ENCODE measurements around the gene GALNTL6.

GALNTL6 gene

DNA sequence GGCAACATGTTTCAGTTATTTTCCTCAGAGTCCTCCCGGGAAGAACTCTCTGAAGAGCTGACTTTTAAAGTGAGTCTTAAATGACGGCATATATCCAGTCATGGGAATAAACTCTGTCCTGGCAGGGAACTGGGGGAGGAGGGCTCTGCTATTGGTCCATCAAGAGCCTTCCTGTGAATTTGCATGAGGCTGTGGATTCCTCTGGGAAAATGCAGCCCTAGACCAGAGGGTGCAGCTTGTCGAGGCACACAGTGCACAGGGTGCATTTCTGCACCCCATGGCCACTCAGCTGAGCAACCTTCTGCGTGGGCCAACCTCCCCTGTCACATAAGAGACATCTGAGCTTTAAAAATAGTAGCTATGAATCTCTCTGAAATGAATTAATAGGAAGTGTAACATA is 360.0 kb downstream of the GALNTL6 start:
- in situ Hi-C loops (cut with MboI; ENCODE audit: low sequenced_read_pairs) = no loop called here

DNA sequence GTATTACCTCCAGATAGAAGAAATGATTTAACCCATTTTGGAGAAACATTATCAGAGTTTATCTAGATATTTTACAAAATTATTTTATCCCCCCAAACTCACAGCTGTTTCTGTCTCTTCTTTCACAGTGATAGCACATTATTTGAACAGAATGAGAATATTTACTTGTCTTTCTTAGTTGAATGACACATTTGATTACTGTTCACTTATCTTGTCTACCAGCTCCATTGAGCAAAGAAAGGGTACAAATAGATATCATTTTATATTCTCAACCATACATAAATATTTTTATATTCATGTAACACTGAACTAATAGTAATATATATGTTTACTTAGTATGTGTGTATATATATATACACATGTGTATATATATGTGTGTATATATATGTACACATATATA is 364.2 kb downstream of the GALNTL6 start:
- in situ Hi-C loops (cut with MboI; ENCODE audit: low sequenced_read_pairs) = no loop called here

DNA sequence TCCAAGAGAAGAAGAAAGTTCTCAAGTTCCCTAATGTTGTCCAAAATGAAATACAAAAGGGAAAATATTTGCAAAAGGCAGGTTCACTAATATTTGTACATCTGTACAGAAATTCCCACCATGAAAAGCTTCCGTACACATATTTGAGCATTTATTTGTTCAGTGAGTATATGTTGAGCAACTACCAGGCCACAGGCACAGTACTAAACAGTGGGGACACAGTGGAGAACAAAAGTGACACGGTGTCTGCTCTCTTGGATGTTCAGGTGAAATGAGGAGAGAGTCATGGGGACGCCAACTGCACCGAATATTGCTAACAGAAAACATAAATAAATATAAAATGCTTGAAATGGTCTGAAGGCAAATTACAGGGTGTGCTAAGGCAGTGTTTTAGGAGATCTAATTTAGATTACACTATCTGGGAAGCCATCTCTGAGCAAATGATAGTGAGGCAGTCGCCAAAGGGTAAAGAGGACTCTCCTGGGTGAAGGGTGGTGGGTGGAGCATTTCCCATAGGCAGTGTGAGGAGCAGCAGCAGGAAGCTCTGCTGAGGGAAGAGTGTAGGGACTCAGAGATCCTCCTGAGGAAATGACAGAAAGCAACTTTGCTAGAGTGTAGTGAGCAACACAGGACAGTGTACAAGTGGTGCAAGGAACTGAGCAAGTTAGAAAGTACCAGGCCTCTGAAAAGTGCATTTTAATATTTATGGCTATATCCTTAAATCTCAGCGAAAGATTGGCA is 375.2 kb downstream of the GALNTL6 start:
- in situ Hi-C loops (cut with MboI; ENCODE audit: low sequenced_read_pairs) = no loop called here

DNA sequence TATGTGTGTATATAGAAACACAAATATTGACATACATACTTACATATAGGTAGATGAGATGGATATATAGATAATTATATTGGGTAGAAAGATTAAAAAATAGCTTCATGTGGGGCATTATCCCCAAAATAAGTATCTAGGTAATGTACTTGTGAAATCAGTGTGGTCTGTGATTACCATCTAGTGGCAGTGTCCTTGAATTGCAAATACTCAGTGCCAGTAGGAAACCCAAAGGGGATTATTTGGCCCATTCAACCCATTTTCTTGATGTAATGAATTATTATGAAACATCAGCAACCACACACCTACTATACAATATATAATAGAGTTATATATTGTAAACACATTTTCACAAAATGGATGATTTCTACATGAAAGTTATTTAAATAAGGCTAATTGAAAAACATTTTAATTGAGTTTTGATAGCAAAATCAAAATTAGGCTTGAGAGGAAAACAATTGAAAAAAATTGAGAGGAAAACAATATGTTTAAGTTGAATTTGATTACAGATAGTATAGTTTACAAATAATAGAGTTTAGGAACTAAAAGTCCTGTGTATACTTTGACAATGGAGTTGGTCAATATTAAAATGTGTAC is 389.4 kb downstream of the GALNTL6 start:
- in situ Hi-C loops (cut with MboI; ENCODE audit: low sequenced_read_pairs) = no loop called here

DNA sequence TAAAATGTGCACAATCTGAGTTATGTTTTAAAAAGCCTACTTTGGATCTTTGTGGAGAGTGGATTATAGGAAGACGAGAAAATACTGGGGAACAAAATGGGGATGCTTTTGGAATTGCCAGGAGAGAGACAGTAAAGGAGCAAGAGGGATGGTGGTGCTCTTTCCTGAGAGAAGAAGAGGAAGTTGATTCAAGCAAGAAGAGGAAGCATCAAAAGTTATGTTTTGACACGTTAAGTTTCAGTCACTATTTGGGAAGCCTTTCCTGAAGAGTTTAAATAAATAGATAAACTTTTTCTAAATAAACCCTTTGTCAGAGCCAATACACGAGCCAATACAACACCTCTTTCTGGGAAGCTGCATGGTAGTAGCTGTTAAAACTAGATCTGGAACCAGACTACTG is 394.1 kb downstream of the GALNTL6 start:
- in situ Hi-C loops (cut with MboI; ENCODE audit: low sequenced_read_pairs) = no loop called here

DNA sequence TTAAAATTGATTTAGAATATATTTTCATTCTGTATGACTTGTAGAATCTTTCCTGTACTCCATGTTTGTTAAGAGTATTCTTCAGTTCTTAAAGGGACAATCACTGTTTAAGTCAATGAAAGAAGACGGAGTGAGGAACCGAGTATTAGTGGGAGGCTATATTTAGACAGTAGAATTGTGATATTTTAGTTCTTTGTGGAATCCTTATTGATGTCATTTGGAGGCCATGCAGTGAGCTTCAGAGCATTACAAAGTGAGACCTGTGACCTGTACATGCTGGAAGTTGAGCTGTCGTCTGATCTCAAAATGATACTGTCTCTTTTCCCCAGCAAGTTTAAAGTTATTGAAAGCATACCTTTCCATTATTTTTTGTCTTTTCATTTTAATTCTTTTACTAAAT is 394.7 kb downstream of the GALNTL6 start:
- in situ Hi-C loops (cut with MboI; ENCODE audit: low sequenced_read_pairs) = no loop called here

DNA sequence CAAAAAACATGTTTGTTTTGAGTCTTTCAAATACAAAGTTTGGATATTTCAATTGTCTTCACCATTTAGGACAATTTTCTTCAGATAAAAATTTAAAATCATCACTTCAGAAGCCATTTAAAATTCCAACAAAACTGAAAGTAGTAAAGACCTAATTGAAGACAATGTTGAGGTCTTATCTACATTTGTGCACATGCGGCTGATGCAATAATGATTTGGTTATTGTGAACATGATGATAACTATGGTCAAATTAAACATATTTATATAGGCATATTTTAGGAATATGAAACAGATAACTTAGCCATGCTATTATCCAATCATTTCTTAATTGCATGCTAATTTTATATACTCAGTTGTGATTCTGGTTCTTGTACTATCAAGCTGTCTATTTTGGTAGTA is 407.5 kb downstream of the GALNTL6 start:
- in situ Hi-C loops (cut with MboI; ENCODE audit: low sequenced_read_pairs) = no loop called here

DNA sequence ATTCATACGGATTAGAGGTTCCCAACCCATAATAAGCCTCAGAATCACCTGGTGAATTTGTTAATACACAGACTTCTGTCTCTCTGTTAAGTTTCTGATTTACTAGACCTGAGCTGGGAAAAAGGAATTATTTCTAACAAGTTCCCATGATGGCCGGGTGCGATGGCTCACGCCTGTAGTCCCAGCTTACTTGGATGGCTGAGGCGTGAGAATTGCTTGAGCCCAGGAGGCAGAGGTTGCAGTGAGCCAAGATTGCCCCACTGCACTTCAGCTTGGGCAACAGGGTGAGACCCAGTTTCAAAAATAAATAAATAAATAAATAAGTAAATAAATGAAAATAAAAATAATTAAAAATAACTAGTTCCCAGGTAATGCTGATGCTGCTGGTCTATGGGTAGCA is 412.3 kb downstream of the GALNTL6 start:
- in situ Hi-C loops (cut with MboI; ENCODE audit: low sequenced_read_pairs) = no loop called here

DNA sequence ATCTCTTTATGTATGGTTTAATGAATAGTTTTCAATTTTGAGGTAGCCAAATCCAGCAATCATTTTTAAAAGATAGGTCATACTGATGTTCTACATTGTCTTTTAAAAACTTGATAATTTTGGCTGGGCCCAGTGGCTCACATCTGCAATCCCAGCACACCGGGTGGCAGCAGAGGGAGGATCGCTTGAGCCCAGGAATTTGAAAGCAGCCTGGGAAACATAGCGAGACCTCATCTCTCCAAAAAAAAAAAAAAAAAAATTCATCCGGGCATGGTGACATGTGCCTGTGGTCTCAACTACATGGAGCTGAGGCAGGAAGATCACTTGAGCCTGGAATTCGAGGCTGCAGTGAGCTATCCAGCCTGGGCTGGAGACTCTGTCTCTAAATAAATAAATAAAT is 419.8 kb downstream of the GALNTL6 start:
- in situ Hi-C loops (cut with MboI; ENCODE audit: low sequenced_read_pairs) = no loop called here

DNA sequence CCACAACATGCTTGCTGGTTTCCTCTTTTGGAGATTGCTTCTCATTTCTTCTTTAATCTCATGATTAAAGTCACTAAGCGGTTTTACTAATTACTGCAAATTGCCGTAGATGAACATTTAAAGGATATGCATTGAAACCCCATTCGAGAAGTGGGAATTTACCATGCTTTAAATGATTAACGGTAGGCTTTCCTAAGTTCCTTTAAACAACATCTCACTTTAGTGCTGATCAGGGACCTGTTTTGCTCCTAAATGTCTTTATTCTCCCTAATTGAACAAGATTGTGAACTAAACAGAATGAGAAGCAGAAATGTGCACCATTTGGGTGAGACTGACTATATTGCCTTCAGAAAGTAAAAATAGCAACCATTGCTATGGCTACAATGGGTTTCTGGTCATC is 430.3 kb downstream of the GALNTL6 start:
- in situ Hi-C loops (cut with MboI; ENCODE audit: low sequenced_read_pairs) = no loop called here

DNA sequence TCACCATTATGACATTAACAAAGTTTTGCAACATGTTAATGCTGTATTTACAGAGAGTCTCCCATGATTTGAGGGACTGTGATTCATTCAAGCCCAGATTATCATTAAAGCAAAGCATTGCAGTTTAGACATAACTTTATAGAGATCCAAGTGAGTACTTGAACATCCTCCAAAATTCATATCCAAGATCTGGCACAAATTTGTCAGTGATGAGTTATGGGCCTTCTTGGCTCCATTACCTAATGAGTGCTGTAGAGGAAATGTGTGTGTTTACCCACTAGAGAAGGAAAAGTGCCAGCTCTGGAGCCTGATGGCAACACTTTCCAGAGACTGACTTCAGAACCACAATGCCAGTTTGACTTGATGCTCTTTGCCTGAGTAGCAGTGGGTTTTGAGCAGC is 432.3 kb downstream of the GALNTL6 start:
- in situ Hi-C loops (cut with MboI; ENCODE audit: low sequenced_read_pairs) = no loop called here

DNA sequence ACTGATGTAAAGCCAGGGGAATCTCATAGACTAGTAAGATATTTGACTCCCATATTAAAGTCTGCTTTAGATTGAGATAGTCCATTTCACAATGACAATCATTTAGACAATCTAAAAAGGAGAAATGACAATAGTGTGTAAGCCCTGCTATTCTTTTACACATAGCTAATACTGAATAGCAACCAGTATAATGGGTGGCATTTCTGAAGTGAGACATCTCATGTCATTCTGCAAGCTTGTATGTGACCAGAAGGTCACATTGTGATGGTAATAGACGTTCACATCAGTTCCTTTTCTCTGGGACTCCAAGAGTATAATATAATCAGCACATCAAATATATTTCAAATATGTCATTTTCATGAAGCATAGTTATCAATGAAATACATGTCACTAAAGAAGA is 440.2 kb downstream of the GALNTL6 start:
- in situ Hi-C loops (cut with MboI; ENCODE audit: low sequenced_read_pairs) = no loop called here

DNA sequence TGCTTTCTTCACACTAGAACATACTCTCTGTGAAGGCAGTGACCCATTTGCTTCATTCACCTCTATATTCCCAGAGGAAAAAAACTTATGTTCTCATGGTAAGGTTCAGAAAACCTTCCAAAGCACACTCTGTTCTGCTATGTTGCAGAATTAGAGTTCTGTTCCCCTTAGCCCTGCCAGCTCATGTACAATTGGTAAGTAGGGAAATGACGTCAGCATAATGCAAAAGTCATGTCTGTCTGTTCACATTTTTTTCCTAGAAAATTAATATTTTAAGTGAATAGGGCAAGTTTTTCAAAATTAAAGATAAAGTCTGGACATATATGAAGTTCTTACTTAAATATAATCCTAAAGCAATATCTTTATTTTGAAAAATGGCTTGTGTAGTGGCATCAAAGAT is 443.6 kb downstream of the GALNTL6 start:
- in situ Hi-C loops (cut with MboI; ENCODE audit: low sequenced_read_pairs) = no loop called here

DNA sequence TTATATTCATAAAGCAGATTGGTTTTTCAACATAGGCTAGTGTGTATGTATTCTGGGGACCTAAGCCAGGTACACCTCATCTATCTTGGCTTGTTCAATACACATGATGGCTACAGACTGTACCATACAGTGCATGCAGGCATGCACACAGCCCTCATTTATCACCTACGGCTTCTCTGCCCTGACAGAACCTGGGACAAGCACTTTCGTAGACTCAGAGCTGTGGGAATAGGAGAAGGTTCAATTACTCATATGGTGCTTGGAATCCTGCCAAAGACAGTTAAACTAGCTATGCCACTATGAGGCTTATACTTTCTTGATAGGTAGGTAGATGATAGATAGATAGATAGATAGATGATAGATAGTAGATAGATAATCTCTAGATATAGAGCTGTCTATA is 457.2 kb downstream of the GALNTL6 start:
- in situ Hi-C loops (cut with MboI; ENCODE audit: low sequenced_read_pairs) = no loop called here

DNA sequence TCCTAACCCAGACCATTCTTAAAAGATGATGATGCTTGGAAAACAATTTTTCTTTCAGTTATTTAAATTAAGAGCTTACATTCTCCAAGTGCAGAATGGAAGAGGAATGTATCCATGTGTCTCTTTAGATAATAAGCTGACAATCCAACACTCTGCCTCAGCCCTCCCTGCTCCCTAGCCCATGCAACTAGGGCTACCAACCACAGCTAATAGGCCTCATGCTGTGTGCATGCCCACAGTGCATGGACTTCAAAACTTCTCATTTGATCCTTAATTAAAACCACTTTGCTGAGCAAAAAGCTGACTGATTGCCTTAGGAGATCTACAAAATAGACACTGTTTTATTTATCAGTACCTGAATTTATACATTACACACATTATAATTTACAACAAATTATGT is 473.9 kb downstream of the GALNTL6 start:
- in situ Hi-C loops (cut with MboI; ENCODE audit: low sequenced_read_pairs) = no loop called here

DNA sequence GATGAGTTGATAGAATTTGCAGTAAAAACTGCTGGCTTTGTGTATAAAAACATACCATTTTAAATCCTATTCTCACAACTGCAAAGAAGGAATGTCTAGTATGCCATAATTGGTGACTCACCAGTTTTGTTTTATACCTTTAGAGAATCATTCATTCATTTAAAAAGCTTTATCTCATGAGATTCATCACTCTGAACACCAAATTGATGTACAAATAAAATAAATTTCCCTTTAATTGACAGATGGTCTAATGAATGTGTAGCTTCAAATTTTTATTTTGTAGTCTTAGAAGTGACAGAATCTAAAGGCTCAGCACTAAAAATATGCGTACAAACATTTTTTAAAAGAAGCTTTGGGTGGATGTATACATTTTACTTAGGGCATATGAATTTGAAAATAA is 492.5 kb downstream of the GALNTL6 start:
- in situ Hi-C loops (cut with MboI; ENCODE audit: low sequenced_read_pairs) = no loop called here

DNA sequence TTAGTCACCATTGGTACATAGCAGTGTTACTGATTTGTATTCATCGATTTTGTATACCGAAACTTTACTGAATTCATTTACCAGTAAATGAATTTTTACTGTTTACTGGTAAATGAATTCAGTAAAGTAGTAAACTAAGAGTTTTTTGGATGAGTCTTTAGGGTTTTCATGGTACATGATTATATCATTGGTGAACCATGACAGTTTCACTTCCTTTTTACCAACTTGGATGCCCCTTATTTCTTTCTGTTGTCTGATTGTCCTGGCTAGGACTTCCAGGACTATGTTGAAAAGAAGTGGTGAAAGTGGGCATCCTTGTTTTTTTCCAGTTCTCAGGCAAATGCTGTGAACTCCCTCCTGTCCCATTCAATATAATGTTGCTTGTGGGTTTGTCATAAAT is 494.9 kb downstream of the GALNTL6 start:
- in situ Hi-C loops (cut with MboI; ENCODE audit: low sequenced_read_pairs) = no loop called here

DNA sequence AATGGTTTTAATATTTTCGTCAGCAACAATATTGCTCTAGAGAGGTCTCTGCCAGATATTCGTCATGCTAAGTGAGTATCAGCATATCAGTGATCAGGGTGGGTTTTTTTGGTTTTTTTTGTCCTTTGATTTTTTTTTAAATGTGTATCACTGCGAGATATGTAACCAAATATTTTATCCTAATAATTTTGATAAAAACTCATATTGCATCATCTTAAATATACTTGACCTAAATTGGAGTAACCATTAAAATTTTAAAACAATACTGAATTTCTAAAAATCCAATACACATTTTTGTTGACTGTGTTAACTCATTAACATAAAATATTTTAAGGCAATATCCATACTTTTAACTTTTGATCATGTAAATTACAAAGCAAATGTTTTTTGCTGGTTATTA is 498.5 kb downstream of the GALNTL6 start:
- in situ Hi-C loops (cut with MboI; ENCODE audit: low sequenced_read_pairs) = no loop called here

DNA sequence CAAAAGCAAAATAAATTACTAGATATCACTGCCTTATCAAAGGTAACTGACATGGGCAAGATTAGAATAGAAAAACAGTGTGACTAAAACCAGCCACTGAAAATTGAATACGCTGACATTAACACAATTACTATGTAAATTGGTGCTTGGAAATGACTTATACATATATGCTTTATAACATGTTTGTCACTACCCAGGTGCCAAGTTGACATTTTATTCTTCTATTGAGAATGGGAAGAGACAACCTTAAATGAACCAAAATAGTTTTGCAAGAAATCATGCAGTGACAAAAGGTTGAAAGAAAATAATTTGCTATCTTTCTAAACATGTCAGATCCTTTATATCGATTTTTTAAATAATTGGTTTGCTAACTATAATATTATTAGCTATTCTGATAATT is 510.1 kb downstream of the GALNTL6 start:
- in situ Hi-C loops (cut with MboI; ENCODE audit: low sequenced_read_pairs) = no loop called here

DNA sequence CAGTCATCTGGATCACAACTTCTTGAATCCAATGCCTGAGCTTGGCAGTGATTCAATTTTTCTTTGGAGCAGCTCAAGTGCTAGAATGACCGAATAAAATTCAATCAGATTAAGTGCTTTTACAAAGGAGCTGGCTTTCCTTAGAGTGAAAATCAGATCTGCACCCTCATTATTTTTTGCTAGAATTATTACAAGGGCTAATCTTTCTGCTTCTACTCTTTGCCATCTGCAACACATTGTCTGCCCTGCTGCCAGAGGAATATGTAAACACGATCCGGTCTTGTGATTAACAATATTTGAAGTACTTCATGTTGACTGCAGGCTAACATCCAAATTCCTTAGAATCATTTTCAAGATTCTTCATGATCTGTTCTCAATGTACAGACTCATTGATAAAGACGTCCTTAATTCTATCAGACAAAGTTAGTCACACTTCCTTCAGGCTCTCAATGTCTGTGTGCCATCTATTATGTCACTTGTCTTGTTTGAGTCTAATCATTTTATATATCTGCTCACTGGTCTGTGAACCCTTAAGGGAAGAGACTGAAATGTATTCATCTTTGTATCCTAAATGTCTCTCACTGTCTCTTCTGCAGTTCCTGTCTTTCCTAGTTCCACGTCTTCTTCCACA is 531.2 kb downstream of the GALNTL6 start:
- in situ Hi-C loops (cut with MboI; ENCODE audit: low sequenced_read_pairs) = no loop called here

DNA sequence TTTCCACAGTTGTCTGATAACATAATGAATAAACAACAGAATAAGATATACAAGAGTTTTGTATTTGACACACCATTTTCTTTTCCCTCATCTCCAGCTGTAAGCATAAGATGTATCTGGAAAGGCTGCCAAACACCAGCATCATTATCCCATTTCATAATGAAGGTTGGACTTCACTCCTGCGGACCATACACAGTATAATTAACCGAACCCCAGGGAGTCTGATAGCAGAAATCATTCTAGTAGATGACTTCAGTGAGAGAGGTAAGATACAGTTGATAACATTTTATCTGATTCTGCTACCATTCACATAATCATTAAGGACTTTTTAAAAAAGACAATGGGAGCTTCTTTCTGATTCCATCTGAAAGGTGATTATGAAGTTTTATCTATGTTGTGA is 535.2 kb downstream of the GALNTL6 start:
- in situ Hi-C loops (cut with MboI; ENCODE audit: low sequenced_read_pairs) = no loop called here

DNA sequence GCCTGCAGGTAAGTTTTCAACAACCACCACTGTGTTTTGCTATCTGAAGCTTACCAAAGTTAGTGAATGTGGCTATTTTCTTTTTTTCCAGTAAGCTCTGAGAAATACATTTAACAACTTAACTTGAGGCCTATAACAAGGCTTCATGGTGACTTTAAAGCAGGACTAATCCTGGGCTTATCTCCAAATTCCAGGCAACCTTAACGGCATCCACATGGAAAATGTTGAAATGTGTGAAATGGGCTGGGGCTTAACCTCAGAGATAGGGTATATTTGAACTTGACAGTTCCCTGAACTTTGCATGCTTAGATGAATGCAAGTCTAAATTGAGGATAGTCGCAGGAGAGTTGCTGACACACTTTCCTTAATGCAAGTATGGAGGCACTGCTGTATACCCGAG is 539.2 kb downstream of the GALNTL6 start:
- in situ Hi-C loops (cut with MboI; ENCODE audit: low sequenced_read_pairs) = no loop called here

DNA sequence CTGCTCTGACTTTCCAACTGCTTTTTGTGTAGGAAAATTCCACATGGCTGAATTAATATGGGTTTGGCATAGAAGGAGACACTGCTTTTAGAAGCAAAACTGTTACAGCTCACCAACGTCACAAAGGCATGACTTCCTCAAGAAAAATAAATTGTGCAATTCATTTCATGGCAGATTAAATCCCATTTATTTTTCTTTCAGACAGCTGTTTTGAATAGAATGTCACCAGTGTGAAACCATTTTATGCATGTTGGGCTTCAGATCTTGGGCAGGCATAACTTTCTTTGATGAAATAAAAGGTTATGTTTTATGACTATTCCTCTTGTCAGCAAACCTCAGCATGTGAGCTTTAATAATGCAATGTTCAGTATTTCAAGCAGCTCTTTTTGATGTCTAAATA is 542.8 kb downstream of the GALNTL6 start:
- in situ Hi-C loops (cut with MboI; ENCODE audit: low sequenced_read_pairs) = no loop called here

Data from HL-60/S4 treated with retinoic acid at 250 ng/mL for 4 days and 3 days (cell line).